Measurements from ENCODE around the gene GALNT2.

DNA sequence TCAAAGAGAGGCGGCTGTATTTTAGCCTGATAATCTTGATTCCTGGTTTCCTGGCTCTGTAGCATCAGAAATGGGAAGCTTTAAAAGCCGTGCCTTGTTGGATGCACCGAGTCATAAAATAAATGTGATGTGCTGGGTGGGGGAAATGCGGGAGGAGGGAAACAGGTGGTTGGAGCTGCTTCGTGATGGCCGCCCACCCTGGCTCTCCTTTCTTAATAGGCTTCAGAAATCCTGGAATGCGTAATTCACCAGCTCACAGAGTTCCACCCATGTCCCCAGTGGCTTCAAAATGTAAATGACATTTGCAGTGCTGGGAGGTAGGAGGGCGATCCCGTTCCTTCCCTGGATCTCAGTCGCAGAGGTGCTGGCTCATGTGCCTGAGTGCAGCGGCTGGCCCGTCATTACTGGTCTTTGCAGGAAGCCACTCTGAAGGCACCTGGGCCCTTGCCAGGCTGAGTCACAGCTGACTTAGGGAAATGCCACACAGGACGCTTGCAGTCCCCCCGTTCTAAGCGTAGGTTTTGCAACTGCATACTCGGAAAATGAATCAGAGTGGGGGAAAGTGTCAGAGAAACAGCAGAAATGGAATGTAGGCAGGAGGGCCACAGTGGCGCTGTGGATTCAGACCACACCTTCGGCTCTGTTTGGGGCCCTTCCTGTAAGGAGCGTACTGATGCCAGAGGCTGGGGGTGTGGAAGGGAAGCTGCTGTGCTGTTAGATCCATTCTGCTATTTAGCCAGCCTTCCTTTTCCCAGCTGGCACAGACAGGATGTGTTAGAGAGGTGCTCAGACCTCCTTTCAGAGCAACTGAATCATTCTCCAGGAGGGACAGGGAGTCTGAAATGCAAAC lies 37.6 kb downstream of the GALNT2 start:
- TF ChIP-seq, protein P1, sequence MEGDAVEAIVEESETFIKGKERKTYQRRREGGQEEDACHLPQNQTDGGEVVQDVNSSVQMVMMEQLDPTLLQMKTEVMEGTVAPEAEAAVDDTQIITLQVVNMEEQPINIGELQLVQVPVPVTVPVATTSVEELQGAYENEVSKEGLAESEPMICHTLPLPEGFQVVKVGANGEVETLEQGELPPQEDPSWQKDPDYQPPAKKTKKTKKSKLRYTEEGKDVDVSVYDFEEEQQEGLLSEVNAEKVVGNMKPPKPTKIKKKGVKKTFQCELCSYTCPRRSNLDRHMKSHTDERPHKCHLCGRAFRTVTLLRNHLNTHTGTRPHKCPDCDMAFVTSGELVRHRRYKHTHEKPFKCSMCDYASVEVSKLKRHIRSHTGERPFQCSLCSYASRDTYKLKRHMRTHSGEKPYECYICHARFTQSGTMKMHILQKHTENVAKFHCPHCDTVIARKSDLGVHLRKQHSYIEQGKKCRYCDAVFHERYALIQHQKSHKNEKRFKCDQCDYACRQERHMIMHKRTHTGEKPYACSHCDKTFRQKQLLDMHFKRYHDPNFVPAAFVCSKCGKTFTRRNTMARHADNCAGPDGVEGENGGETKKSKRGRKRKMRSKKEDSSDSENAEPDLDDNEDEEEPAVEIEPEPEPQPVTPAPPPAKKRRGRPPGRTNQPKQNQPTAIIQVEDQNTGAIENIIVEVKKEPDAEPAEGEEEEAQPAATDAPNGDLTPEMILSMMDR (IDR thresholded peaks at IDR 0.05): peak in 3 of 5 experiments; percentile 6 to 21 (median 10)
- TF ChIP-seq POLR2A (IDR thresholded peaks at IDR 0.05): peak in 1 of 2 donors; percentile 30
- peak; percentile 56 to 99 for TF ChIP-seq EP300 (IDR thresholded peaks at IDR 0.05)

Data from tibial nerve (tissue), 4 donors.